ENCODE data around the gene ZNF778.

Gene ZNF778

DNA sequence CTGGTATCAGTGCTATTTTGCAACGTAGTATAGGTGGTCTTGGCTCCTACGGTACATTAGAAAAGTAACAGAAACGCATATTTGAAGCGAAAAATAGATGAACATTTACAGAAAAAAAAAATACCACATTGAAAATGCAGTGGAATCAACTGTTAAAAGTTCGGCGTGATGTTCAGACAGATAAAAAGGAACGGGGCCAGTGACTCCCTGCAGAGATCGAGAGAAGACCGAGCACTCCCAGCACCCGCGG lies 440 bp upstream of the ZNF778 start:
- Histone ChIP-seq H3K4me1 (ENCODE audit: insufficient read depth, poor library complexity, severe bottlenecking) (peaks cover 8% of the 10 kb centered on the region), H3K4me3 (ENCODE audit: severe bottlenecking) (peak overlapping the region; percentile 67), H3K9me3 (ENCODE audit: severe bottlenecking) (no peaks in the 10 kb centered on the region), H3K27me3 (ENCODE audit: insufficient read depth, poor library complexity, severe bottlenecking) (no peaks in the 10 kb centered on the region), H3K36me3 (ENCODE audit: low read depth) (peaks cover 16% of the 10 kb centered on the region), H3K27ac (ENCODE audit: poor library complexity, severe bottlenecking) (peak overlapping the region; percentile 54)
- DNase-seq (ENCODE audit: low spot score) (no peak), ATAC-seq (ENCODE audit: low read depth) (no peak)
- TF ChIP-seq, protein P1, sequence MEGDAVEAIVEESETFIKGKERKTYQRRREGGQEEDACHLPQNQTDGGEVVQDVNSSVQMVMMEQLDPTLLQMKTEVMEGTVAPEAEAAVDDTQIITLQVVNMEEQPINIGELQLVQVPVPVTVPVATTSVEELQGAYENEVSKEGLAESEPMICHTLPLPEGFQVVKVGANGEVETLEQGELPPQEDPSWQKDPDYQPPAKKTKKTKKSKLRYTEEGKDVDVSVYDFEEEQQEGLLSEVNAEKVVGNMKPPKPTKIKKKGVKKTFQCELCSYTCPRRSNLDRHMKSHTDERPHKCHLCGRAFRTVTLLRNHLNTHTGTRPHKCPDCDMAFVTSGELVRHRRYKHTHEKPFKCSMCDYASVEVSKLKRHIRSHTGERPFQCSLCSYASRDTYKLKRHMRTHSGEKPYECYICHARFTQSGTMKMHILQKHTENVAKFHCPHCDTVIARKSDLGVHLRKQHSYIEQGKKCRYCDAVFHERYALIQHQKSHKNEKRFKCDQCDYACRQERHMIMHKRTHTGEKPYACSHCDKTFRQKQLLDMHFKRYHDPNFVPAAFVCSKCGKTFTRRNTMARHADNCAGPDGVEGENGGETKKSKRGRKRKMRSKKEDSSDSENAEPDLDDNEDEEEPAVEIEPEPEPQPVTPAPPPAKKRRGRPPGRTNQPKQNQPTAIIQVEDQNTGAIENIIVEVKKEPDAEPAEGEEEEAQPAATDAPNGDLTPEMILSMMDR (IDR thresholded peaks at IDR 0.05; ENCODE audit: poor library complexity, severe bottlenecking) = no peak

DNA sequence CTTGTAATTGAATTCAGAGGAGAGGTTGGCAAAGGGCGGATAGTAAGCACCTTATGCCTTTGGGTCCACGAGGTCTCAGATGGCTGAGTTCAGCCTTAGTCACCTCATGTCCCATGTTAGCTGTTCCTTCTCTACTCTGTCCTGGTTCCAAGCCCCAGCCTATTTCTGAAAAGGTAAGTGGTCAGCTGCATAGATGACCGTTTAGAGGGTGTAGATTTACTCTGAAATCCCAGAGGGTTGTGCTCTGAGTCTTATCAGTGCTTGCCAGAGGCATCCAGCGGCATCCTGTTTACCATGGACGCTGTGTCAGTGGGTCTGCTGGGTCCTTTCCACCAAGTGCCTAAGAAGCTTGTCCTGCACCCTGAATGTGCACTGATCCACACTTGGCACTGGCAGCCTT lies 1.9 kb downstream of the ZNF778 start:
- no peak for DNase-seq (ENCODE audit: low spot score)
- H3K27ac ChIP-seq (ENCODE audit: poor library complexity, severe bottlenecking) = no peak overlapping the region

DNA sequence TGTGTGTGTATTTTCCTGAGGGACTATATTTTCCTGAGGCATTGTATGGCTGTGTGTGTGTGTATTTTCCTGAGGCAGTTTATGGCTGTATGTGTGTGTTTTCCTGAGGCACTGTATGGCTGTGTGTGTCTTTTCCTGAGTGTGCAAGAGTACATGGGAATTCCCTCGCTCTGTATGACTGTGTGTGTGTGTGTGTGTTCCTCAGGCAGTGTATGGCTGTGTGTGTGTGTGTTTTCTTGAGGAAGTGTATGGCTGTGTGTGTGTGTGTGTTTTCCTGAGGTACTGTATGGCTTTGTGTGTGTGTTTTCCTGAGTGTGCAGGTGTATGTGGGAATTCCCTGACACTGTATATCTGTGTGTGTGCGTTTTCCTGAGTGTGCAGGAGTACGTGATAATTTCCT lies 4.1 kb downstream of the ZNF778 start:
- TF ChIP-seq, protein P1 (IDR thresholded peaks at IDR 0.05; ENCODE audit: poor library complexity, severe bottlenecking) = no peak
- H3K27me3 ChIP-seq (ENCODE audit: insufficient read depth, poor library complexity, severe bottlenecking) = no peaks in the 10 kb centered on the region
- no peak overlapping the region for H3K27ac ChIP-seq (ENCODE audit: poor library complexity, severe bottlenecking)
- peaks cover 2% of the 10 kb centered on the region for H3K4me1 ChIP-seq (ENCODE audit: insufficient read depth, poor library complexity, severe bottlenecking)
- H3K36me3 ChIP-seq (ENCODE audit: low read depth) = peaks cover 40% of the 10 kb centered on the region
- no peaks in the 10 kb centered on the region for H3K9me3 ChIP-seq (ENCODE audit: severe bottlenecking)
- ATAC-seq (ENCODE audit: low read depth) (no peak), DNase-seq (ENCODE audit: low spot score) (no peak)
- no peak overlapping the region for H3K4me3 ChIP-seq (ENCODE audit: severe bottlenecking)

More for the DNA sequence above, 1.9 kb downstream of the ZNF778 start:
- no peaks in the 10 kb centered on the region for H3K9me3 ChIP-seq (ENCODE audit: severe bottlenecking)
- no peak overlapping the region for H3K4me3 ChIP-seq (ENCODE audit: severe bottlenecking)
- H3K36me3 ChIP-seq (ENCODE audit: low read depth) = peaks cover 26% of the 10 kb centered on the region
- H3K27me3 ChIP-seq (ENCODE audit: insufficient read depth, poor library complexity, severe bottlenecking) = no peaks in the 10 kb centered on the region
- TF ChIP-seq, protein P1 (IDR thresholded peaks at IDR 0.05; ENCODE audit: poor library complexity, severe bottlenecking) = no peak
- peaks cover 8% of the 10 kb centered on the region for H3K4me1 ChIP-seq (ENCODE audit: insufficient read depth, poor library complexity, severe bottlenecking)
- no peak for ATAC-seq (ENCODE audit: low read depth)

DNA sequence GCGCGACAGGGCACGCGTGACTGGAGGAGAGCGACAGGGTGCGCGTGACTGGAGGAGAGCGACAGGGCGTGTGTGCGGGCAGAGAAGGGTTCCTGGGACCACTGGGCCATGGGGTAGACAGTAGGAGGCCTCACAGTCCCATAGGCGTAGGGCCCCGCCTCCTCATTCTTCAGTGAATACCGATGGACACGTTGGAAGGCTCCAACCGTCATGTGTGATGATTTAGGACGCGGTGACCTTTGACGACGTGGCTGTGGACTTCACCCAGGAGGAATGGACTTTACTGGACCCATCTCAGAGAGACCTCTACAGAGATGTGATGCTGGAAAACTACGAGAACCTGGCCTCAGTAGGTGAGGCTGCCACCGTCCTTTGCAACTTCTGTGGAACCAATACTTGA lies 5.4 kb downstream of the ZNF778 start:
- no peaks in the 10 kb centered on the region for H3K9me3 ChIP-seq (ENCODE audit: severe bottlenecking)
- TF ChIP-seq, protein P1 (IDR thresholded peaks at IDR 0.05; ENCODE audit: poor library complexity, severe bottlenecking) = no peak
- H3K27me3 ChIP-seq (ENCODE audit: insufficient read depth, poor library complexity, severe bottlenecking) = no peaks in the 10 kb centered on the region
- DNase-seq (ENCODE audit: low spot score) (no peak), ATAC-seq (ENCODE audit: low read depth) (no peak)
- peaks cover 54% of the 10 kb centered on the region for H3K36me3 ChIP-seq (ENCODE audit: low read depth)
- H3K4me1 ChIP-seq (ENCODE audit: insufficient read depth, poor library complexity, severe bottlenecking) = no peaks in the 10 kb centered on the region
- no peak overlapping the region for H3K27ac ChIP-seq (ENCODE audit: poor library complexity, severe bottlenecking)
- no peak overlapping the region for H3K4me3 ChIP-seq (ENCODE audit: severe bottlenecking)

DNA sequence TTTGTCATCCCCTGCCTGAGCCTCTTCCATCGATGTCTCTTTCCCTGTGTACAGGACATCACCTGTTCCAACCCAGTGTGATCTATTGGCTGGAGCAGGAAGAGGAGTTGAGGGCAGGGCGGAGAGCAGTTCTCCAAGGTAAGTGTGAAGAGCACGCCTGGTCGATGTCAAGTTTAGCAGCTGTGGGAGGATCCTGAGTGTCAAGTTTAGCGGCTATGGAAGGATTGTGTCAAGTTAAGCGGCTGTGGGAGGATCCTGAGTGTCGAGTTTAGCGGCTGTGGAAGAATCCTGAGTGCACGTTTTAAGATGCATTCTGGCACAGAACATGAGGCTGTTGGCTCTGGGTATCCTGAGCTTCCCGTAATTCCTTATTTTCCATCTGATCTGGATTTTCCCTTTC lies 7.2 kb downstream of the ZNF778 start:
- Histone ChIP-seq H3K4me3 (ENCODE audit: severe bottlenecking) (no peak overlapping the region), H3K27ac (ENCODE audit: poor library complexity, severe bottlenecking) (no peak overlapping the region), H3K27me3 (ENCODE audit: insufficient read depth, poor library complexity, severe bottlenecking) (no peaks in the 10 kb centered on the region), H3K9me3 (ENCODE audit: severe bottlenecking) (no peaks in the 10 kb centered on the region), H3K4me1 (ENCODE audit: insufficient read depth, poor library complexity, severe bottlenecking) (no peaks in the 10 kb centered on the region), H3K36me3 (ENCODE audit: low read depth) (peaks cover 64% of the 10 kb centered on the region)
- no peak for ATAC-seq (ENCODE audit: low read depth)
- DNase-seq (ENCODE audit: low spot score) = no peak
- TF ChIP-seq, protein P1 (IDR thresholded peaks at IDR 0.05; ENCODE audit: poor library complexity, severe bottlenecking) = no peak
